IMR-90 (cell line): Measurements from ENCODE around the gene SLC31A1. TPM values are rescaled to one million over a fixed set of nuclear protein-coding genes. Genes with fewer than 3 reads are reported as not detected.

Experiments
- ATAC-seq: fragments of 200-7000 bp; cut with Tn5 transposase; 2 replicates; pipeline ENCODE4 v1.9.1; 2020; ENCODE audit warnings: low read depth, mild to moderate bottlenecking, moderate library complexity
- BruUV-seq: library from RNA; stranded (reverse); fragments of 400-500 nt; replicated peaks from 2 replicates; lab custom pipeline; 2021; lab: Mats Ljungman, UMichigan
- CTCF ChIA-PET: fragments of 300-600 bp; formaldehyde crosslinking; extraction: SDS; loops from one replicate; lab custom pipeline; 2021; ENCODE audit warnings: antibody characterized with exemption; lab: Yijun Ruan, JAX
- POLR2A ChIA-PET: fragments of 300-600 bp; sonication (Branson Sonifier 250); formaldehyde crosslinking; loops from one replicate; lab custom pipeline; 2022; ENCODE audit warnings: antibody characterized with exemption; ENCODE audit not compliant: unreplicated experiment; lab: Charles Lee
- DNase-seq: peaks from one replicate; pipeline ENCODE4 v3.0.0; 2013
- H2AFZ ChIP-seq: replicated peaks from 2 replicates; pipeline ENCODE3; 2013; ENCODE audit warnings: low read length, mild to moderate bottlenecking; ENCODE audit not compliant: poor library complexity
- H2AK5ac ChIP-seq: 2 replicates; pipeline ENCODE4 v1.6.1; 2013; ENCODE audit warnings: low read depth, low read length, inconsistent platforms
- H2AK9ac ChIP-seq: replicated peaks from 2 replicates; pipeline ENCODE3; 2013; ENCODE audit warnings: mild to moderate bottlenecking, low read depth, low read length, moderate library complexity; ENCODE audit not compliant: poor library complexity
- H2BK120ac ChIP-seq: 2 replicates; pipeline ENCODE4 v1.6.1; 2013; ENCODE audit warnings: low read depth, low read length, inconsistent platforms
- H2BK15ac ChIP-seq: 3 replicates; pipeline ENCODE4 v1.6.1; 2013; ENCODE audit warnings: low read depth, low read length, inconsistent platforms
- H2BK20ac ChIP-seq: 2 replicates; pipeline ENCODE4 v1.6.1; 2013; ENCODE audit warnings: low read depth, mild to moderate bottlenecking, inconsistent platforms, low read length, moderate library complexity
- H2BK5ac ChIP-seq: 2 replicates; pipeline ENCODE4 v1.6.1; 2013; ENCODE audit warnings: mild to moderate bottlenecking, low read depth, low read length, inconsistent platforms; ENCODE audit not compliant: poor library complexity, severe bottlenecking
- H3K14ac ChIP-seq: replicated peaks from 2 replicates; pipeline ENCODE4 v1.6.1; 2013; ENCODE audit warnings: low read depth, low read length, inconsistent platforms
- H3K18ac ChIP-seq: 2 replicates; pipeline ENCODE4 v1.6.1; 2013; ENCODE audit warnings: low read depth, low read length, control low read depth
- H3K23ac ChIP-seq: 2 replicates; pipeline ENCODE4 v1.6.1; 2013; ENCODE audit warnings: low read depth, low read length, inconsistent platforms
- H3K27ac ChIP-seq: 2 replicates; pipeline ENCODE4 v1.5.1; 2013; ENCODE audit warnings: mild to moderate bottlenecking, control low read depth, low read length; ENCODE audit not compliant: insufficient read depth
- H3K27me3 ChIP-seq: 2 replicates; pipeline ENCODE4 v1.6.1; 2013; ENCODE audit warnings: low read length; ENCODE audit not compliant: control insufficient read depth, insufficient read depth
- H3K36me3 ChIP-seq: 2 replicates; pipeline ENCODE4 v1.6.1; 2013; ENCODE audit warnings: low read length, mixed read lengths; ENCODE audit not compliant: control insufficient read depth, insufficient read depth
- H3K4ac ChIP-seq: 2 replicates; pipeline ENCODE4 v1.6.1; 2013; ENCODE audit warnings: low read depth, low read length, inconsistent platforms
- H3K4me1 ChIP-seq: 2 replicates; pipeline ENCODE4 v1.6.1; 2013; ENCODE audit warnings: low read length, mixed read lengths; ENCODE audit not compliant: control insufficient read depth, insufficient read depth
- H3K4me2 ChIP-seq: 2 replicates; pipeline ENCODE4 v1.6.1; 2013; ENCODE audit warnings: low read depth, mild to moderate bottlenecking, control low read depth, low read length, moderate library complexity
- H3K4me3 ChIP-seq: 2 replicates; pipeline ENCODE4 v1.5.1; 2013; ENCODE audit warnings: low read depth, mild to moderate bottlenecking, control low read depth, low read length, moderate library complexity; ENCODE audit not compliant: insufficient read depth
- H3K56ac ChIP-seq: 2 replicates; pipeline ENCODE4 v1.6.1; 2013; ENCODE audit warnings: low read length, inconsistent platforms; ENCODE audit not compliant: insufficient read depth; ENCODE audit errors: extremely low read depth
- H3K79me1 ChIP-seq, 2 experiments: 2 replicates each; pipeline ENCODE4 v1.6.1; 2013; ENCODE audit warnings: low read length in 2 of 2, inconsistent platforms in 1 of 2, low read depth in 1 of 2
- H3K9ac ChIP-seq: 2 replicates; pipeline ENCODE4 v1.6.1; 2013; ENCODE audit warnings: low read depth, low read length, control low read depth
- H3K9me1 ChIP-seq: 2 replicates; pipeline ENCODE4 v1.6.1; 2013; ENCODE audit warnings: low read length, inconsistent platforms; ENCODE audit not compliant: insufficient read depth
- H3K9me3 ChIP-seq: 2 replicates; pipeline ENCODE4 v1.6.1; 2013; ENCODE audit warnings: low read length; ENCODE audit not compliant: control insufficient read depth, insufficient read depth
- H4K20me1 ChIP-seq: 2 replicates; pipeline ENCODE4 v1.6.1; 2013; ENCODE audit warnings: low read length, inconsistent platforms; ENCODE audit not compliant: insufficient read depth
- H4K5ac ChIP-seq: 2 replicates; pipeline ENCODE4 v1.6.1; 2013; ENCODE audit warnings: mild to moderate bottlenecking, low read depth, low read length, control low read depth
- H4K8ac ChIP-seq, 2 experiments: 2 replicates each; pipeline ENCODE4 v1.6.1; 2013; ENCODE audit warnings: low read depth in 2 of 2, low read length in 2 of 2, control low read depth in 1 of 2, inconsistent platforms in 1 of 2
- H4K91ac ChIP-seq: 2 replicates; pipeline ENCODE4 v1.6.1; 2013; ENCODE audit warnings: low read depth, low read length, inconsistent platforms; ENCODE audit not compliant: insufficient read depth
- BHLHE40 ChIP-seq: fragments of 150-350 bp; IDR thresholded peaks from 2 replicates; pipeline ENCODE4 v1.6.1; 2016; ENCODE audit warnings: mild to moderate bottlenecking, low read depth, low read length
- FOS ChIP-seq: fragments of 150-350 bp; IDR thresholded peaks from 2 replicates; pipeline ENCODE4 v1.6.1; 2016; ENCODE audit warnings: low read depth, low read length
- MAFK ChIP-seq: IDR thresholded peaks from 2 replicates; pipeline ENCODE4 v1.6.1; 2012; ENCODE audit warnings: low read depth, low read length, improper control_type of control experiment
- NFE2L2 ChIP-seq: fragments of 150-350 bp; IDR thresholded peaks from 2 replicates; pipeline ENCODE4 v1.6.1; 2016; ENCODE audit warnings: low read depth, mild to moderate bottlenecking, low read length
- POLR2A ChIP-seq: IDR thresholded peaks from 2 replicates; pipeline ENCODE4 v1.6.1; 2012; ENCODE audit warnings: mild to moderate bottlenecking, low read depth, low read length
- SMC3 ChIP-seq: fragments of 150-350 bp; IDR thresholded peaks from 2 replicates; pipeline ENCODE4 v1.6.1; 2016; ENCODE audit warnings: low read depth, mild to moderate bottlenecking, antibody characterized with exemption, low read length, moderate library complexity
- WGBS, 2 experiments: methylation state at CpG; one replicate each; pipeline versions ENCODE4 v1.1.5 to v1.1.7; 2013; ENCODE audit warnings: missing lambda C conversion rate in 2 of 2; ENCODE audit not compliant: insufficient read length in 1 of 2; ENCODE audit errors: extremely low coverage in 2 of 2; 5-methylcytosine and 5-hydroxymethylcytosine counted together
- dilution Hi-C: fragments of 300-500 bp; cut with HindIII; formaldehyde crosslinking; loops from one replicate; pipeline ENCODE4 v1.14.3; 2018; ENCODE audit warnings: low sequenced_read_pairs; ENCODE audit not compliant: unreplicated experiment
- in situ Hi-C: fragments of 300-500 bp; cut with MboI; formaldehyde crosslinking; loops from 3 replicates; pipeline ENCODE4 v1.14.3; 2019; ENCODE audit warnings: low sequenced_read_pairs, inconsistent platforms, mixed read lengths
- intact Hi-C: fragments of 100-400 bp; cut with micrococcal nuclease; formaldehyde crosslinking; loops from 2 replicates; pipeline ENCODE4 v1.10.0; 2022
- polyA plus RNA-seq, 3 experiments: library from polyadenylated mRNA; depleted of rRNA; stranded (reverse); fragments of >200 nt; gene quantifications; 2 replicates each; pipeline ENCODE4 v1.2.3, GENCODE V29; 2012; ENCODE audit warnings: low replicate concordance in 1 of 3
- total RNA-seq: library from RNA; depleted of rRNA; stranded (reverse); fragments of >200 nt; gene quantifications from 2 replicates; pipeline ENCODE4 v1.2.3, GENCODE V29; 2012

SLC31A1 gene
- total and polyA plus RNA-seq, 2 of the 4 experiments (the other 2 are of a cell fraction) = 17.9 to 23.3 TPM

DNA sequence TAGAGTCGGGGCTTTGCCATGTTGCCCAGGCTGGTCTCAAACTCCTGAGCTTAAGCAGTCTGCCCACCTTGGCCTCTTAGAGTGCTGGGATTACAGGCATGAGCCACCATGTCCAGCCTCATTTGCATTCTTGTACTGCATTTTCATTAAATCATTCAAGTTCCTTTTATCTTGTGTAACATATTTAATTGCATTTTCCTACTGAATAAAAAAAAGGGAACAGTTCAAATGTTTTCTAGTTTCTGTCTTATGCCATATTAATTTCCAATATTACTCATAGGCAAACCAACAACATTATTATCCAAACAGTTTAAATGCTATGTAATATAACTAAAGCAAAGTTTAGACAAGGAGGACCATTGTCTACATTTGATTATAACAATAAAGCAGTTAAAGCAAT lies 6.1 kb downstream of the SLC31A1 start:
- Histone ChIP-seq H3K4me1 (peaks cover 12% of the 10 kb centered on the region), H3K79me1 (peaks cover 40 to 69% of the 10 kb centered on the region in 2 experiments), H3K9me1 (peaks cover 7% of the 10 kb centered on the region; the same call in 1 of the 2 replicates), H3K4ac (no peak overlapping the region), H3K9me3 (no peaks in the 10 kb centered on the region), H2BK5ac (no peak overlapping the region), H2AFZ (no peak overlapping the region), H4K91ac (no peak overlapping the region), H3K4me3 (no peak overlapping the region), H3K14ac (no peak overlapping the region), H2AK5ac (no peak overlapping the region), H4K20me1 (peaks cover 12% of the 10 kb centered on the region), H2BK120ac (no peak overlapping the region), H4K5ac (no peak overlapping the region), H2BK20ac (no peak overlapping the region), H3K36me3 (peaks cover 2% of the 10 kb centered on the region), H3K4me2 (no peak overlapping the region), H3K23ac (no peak overlapping the region), H3K27me3 (no peaks in the 10 kb centered on the region), H3K18ac (no peak overlapping the region), H3K56ac (no peak overlapping the region), H3K27ac (no peak overlapping the region), H3K9ac (no peak overlapping the region), H2BK15ac (no peak overlapping the region), H2AK9ac (no peak overlapping the region), H4K8ac (no peak overlapping the region)
- ChIA-PET POLR2A (no interaction called here), CTCF (no interaction called here)
- WGBS, 2 experiments = no CpG with 5 or more reads among the region's 1 CpG
- BruUV-seq = no TSS peak
- no peak for TF ChIP-seq NFE2L2
- no peak for TF ChIP-seq POLR2A
- TF ChIP-seq SMC3 = no peak
- no peak for TF ChIP-seq BHLHE40
- no peak for TF ChIP-seq FOS
- no peak for TF ChIP-seq MAFK
- no peak for DNase-seq
- no peak for ATAC-seq
- dilution Hi-C loops (no loop called here), intact Hi-C loops (no loop called here), in situ Hi-C loops (no loop called here)
